NOMO-1 treated with dmso at 0.1 percent for 144 hours (cell line): ENCODE data around the gene KIF4B.
"Not testable (repeated sequence)": the region's sequence is repeated elsewhere in the genome, so short reads cannot be mapped to it uniquely, and the experiment has no call there.

ENCODE experiments used
- DNase-seq: peaks from one replicate; lab custom pipeline; 2025; ENCODE audit not compliant: unreplicated experiment; lab: John Stamatoyannopoulos, UW

The KIF4B gene

GRCh38 chr5:155004138-155004744 lies 9.3 kb upstream of the KIF4B start:
- no peak for DNase-seq

- not testable (repeated sequence) for DNase-seq
These were observed 7.3 kb upstream of the KIF4B start for GRCh38 chr5:155006265-155006664.

GRCh38 chr5:155008669-155009068 lies 4.9 kb upstream of the KIF4B start:
- DNase-seq, result no peak

- DNase-seq, result no peak
These were observed 2.7 kb upstream of the KIF4B start for GRCh38 chr5:155010881-155011280.

GRCh38 chr5:155015239-155015638 lies 1.7 kb downstream of the KIF4B start:
- DNase-seq, result no peak

GRCh38 chr5:155017610-155018009 lies 4.1 kb downstream of the KIF4B start:
- no peak for DNase-seq

- no peak for DNase-seq
These were observed 6.2 kb downstream of the KIF4B start for GRCh38 chr5:155019601-155020226.

DNA sequence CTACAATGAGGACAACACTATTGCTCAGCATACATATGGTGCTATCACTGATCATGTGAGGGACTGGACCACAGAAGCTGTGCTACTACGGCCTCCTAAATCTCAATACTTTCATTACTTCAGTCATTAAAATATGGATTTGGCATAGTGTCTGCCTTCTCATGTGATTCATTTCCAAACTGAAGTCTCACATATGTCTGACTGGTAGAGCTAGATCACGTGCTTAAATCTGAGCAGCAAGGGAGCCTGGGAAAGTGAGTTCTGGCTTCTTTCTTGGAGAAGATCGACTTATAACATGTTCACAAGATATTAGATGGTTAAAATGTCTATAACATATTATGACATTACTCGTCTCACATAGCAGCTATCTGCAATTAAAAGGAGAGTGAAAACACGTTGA lies 8.3 kb downstream of the KIF4B start:
- no peak for DNase-seq

DNA sequence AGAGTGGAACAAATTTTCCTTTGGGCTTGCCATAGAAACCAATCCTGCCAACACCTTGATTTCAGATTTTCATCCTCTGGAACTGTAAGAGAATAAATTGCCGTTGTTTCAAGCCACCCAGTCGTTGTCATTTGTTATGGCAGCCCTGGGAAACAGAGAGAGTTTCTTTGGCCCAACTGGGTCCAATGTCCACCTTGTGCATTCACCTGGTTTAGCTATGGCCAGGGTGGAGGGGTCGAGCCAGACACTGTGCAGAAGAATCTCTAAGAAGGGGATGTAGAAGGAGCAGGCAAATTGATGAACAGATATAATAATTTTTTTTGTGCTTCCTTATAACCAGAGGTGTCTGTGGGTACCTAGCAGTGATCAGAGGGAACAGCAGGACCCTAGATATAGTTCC lies 9.8 kb downstream of the KIF4B start:
- no peak for DNase-seq

DNA sequence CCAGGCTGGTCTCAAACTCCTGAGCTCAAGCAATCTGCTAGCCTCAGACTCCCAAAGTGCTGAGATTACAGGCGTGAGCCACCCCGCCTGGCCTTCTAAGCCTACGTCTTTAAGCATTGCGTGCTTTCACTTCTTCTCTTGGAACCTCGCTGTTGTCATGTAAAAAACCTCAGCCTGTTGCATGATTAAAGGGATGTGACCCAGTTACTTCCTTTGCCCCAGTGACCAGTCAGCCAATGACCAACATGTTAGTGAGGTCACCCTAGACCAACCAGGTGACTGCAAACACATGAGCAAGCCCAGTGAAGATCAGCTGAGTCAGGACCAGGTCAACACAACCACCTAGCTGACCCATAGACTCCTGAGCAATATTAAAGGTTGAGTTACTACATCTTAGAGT lies 10.5 kb downstream of the KIF4B start:
- DNase-seq, result peak; percentile 8

GRCh38 chr5:155025895-155026294 lies 12.3 kb downstream of the KIF4B start:
- DNase-seq, result no peak

GRCh38 chr5:155027993-155028629 lies 14.6 kb downstream of the KIF4B start:
- no peak for DNase-seq

GRCh38 chr5:155029240-155029639 lies 15.7 kb downstream of the KIF4B start:
- no peak for DNase-seq

DNA sequence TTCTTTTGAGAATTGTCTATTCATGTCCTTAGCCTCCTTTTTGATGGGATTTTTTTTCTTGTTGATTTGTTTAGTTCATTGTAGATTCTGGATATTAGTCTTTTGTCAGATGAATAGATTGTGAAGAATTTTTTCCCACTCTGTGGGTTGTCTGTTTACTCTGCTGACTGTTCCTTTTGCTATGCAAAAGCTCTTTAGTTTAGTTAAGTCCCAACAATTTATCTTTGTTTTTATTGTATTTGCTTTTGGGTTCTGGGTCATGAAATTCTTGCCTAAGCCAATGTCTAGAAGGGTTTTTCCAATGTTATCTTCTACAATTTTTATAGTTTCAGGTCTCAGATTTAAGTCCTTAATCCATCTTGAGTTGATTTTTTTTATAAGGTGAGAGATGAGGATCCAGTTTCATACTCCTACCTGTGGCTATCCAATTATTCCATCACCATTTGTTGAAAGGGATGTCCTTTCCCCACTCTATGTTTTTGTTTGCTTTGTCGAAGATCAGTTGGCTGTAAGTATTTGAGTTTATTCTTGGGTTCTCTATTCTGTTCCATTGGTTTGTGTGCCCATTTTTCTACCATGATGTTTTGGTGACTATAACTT lies 20.7 kb downstream of the KIF4B start:
- DNase-seq, result not testable (repeated sequence)

DNA sequence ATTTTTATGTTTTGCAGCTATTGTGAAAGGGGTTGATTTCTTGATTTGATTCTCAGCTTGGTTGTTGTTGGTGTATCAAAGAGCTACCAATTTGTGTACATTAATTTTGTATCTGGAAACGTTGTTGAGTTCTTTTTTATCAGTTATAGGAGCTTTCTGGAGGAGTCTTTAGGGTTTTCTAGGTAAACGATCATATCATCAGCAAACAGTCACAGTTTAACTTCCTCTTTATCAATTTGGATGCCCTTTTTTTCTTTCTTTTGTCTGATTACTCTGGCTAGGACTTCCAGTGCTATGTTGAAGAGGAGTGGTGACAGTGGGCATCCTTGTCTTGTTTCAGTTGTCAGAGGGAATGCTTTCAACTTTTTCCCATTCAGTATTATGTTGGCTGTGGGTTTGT lies 21.5 kb downstream of the KIF4B start:
- DNase-seq, result not testable (repeated sequence)

DNA sequence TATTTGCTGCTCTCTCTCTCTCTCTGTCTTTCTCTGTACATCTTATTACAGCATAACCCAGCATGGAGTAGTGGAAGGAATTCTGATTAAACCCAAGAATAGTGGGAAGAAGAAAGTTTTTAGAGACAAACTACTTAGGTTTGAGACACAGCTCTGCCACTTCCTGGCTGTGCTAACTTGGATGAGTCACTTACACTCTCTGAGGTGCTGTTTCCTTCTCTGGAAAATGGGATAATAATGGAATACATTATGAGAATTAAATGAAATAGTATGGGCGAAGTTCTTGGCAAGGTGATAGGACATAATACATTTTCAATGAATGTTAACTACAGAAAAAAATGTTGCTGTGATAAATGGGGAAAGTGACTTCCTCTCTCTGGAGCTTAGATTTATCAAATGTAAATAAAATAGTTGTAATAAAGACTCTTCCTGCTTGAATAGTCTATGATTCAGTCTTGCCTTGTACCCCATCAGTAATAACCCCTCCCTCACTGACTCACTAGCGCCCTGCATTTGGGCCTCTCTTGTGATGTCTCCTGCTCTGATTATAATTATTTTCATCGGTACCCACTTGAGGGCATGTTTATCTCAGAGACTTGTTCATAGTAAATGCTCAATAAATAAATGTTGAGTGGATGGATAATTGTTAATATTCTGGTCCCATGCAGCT lies 27.6 kb downstream of the KIF4B start:
- no peak for DNase-seq

GRCh38 chr5:155044591-155044990 lies 31.0 kb downstream of the KIF4B start:
- no peak for DNase-seq

GRCh38 chr5:155046591-155046990 lies 33.0 kb downstream of the KIF4B start:
- no peak for DNase-seq

DNA sequence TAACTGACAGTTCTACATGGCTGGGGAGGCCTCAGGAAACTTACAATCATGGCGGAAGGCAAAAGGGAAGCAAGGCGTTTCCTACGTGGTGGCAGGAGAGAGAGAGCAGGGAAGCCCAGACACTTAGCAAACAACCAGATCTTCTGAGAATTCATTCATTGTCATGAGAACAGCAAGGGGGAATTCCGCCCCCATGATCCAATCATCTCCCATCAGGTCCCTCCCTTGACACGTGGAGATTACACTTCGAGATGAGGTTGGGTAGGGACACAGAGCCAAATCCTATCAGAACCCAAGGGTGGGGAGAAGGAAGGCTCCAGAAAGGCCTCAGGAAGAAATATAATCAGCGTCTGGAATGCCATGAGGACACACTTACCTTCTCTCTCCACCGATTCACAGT lies 34.3 kb downstream of the KIF4B start:
- no peak for DNase-seq

- DNase-seq, result no peak
These were observed 36.2 kb downstream of the KIF4B start for GRCh38 chr5:155049569-155050383.
